Transverse colon (tissue), 4 donors: Measurements from ENCODE around the gene CPTP.

ENCODE experiments used
- CTCF ChIP-seq, 5 experiments: fragments of 200-600 bp in 3 of 5; fragments of 450-650 bp in 2 of 5; sonication (generic) in 3 of 5; IDR thresholded peaks; 1 replicate in 2 of 5; 2 replicates in 3 of 5; pipeline ENCODE4 v1.5.1; 2016 to 2017; ENCODE audit warnings: antibody characterized with exemption in 5 of 5, inconsistent platforms in 3 of 5, mild to moderate bottlenecking in 2 of 5, moderate library complexity in 1 of 5
- EP300 ChIP-seq: sonication (generic); formaldehyde crosslinking; IDR thresholded peaks from one replicate; pipeline ENCODE4 v1.6.1; 2017; ENCODE audit warnings: antibody characterized with exemption, low read depth
- POLR2A ChIP-seq: fragments of 450-650 bp; IDR thresholded peaks from one replicate; pipeline ENCODE4 v1.6.1; 2016; ENCODE audit warnings: antibody characterized with exemption, mild to moderate bottlenecking, moderate library complexity
- POLR2AphosphoS5 ChIP-seq, 3 donors: sonication (generic); formaldehyde crosslinking; IDR thresholded peaks; one replicate each; pipeline ENCODE4 v1.6.1; 2016; ENCODE audit warnings: antibody characterized with exemption in 3 of 3

- TF ChIP-seq CTCF (IDR thresholded peaks at IDR 0.05) (peak; percentile 36 to 69 (median 47)), EP300 (no peak), POLR2AphosphoS5 (IDR thresholded peaks at IDR 0.05) (peak in 1 of 3 donors; percentile 14), POLR2A (no peak)
Measured at GRCh38 chr1:1349256-1350012, 24.8 kb downstream of the CPTP start, which contains the start of gene DVL1.
